ENCODE results near the gene HJURP.

HJURP gene

DNA sequence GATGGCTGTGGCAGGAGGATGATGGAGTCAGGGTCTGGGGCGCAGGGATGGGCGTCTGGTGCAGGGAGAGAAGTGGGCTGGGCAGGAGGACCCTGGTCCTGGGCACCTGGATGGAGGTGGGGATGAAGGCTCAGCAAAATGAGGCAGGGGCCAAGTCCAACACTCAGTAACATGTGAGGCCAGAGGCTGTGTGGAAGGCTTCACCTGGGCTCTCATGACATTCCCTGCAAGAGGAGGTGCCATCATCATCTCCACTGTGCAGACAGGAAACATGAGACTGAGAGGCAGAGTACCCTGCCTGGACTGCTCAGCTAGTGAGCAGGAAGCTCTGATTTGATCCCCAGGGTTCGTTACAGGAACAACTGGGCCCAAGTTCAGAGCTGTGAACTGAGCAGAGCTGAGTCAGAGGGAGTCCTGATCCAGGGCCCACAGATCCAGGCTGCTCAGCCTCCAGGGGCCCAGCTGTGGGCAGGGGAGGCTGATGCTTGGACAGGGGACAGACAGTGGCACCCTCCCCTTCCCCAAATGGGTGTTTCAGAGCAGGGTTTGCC lies 36.9 kb downstream of the HJURP start:
- no peaks in the 10 kb centered on the region for H3K9me3 Mint-ChIP-seq
- no peaks in the 10 kb centered on the region for H3K36me3 Mint-ChIP-seq (ENCODE audit: low read depth)
- no peak overlapping the region for H3K27ac Mint-ChIP-seq
- H3K4me1 Mint-ChIP-seq (ENCODE audit: low read depth) = no peaks in the 10 kb centered on the region
- peaks cover 4% of the 10 kb centered on the region for H3K27me3 Mint-ChIP-seq
- no peak overlapping the region for H3K4me3 Mint-ChIP-seq

DNA sequence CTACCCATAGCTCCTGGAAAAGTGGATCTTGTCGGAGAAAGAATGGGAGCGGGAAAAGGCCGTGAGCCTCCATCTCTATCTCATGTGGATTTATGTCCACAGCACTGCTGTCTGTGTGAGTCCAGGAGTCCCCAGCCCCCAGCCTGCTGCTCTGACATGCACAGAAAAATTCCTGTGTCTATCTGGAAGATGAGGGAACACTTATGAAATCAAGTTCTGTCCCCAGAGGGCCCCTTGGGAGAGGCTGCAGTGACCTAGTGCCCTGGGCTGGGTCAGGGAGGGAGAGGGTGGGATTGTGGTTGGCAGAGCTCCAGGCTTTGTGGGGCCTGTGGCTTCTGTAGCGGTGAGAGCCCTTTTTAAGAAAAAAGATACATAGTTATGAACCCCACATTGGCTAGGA lies 37.6 kb downstream of the HJURP start:
- no peaks in the 10 kb centered on the region for H3K4me1 Mint-ChIP-seq (ENCODE audit: low read depth)
- H3K36me3 Mint-ChIP-seq (ENCODE audit: low read depth) = no peaks in the 10 kb centered on the region
- no peak overlapping the region for H3K27ac Mint-ChIP-seq
- H3K4me3 Mint-ChIP-seq = no peak overlapping the region
- H3K27me3 Mint-ChIP-seq = peaks cover 4% of the 10 kb centered on the region
- no peaks in the 10 kb centered on the region for H3K9me3 Mint-ChIP-seq

DNA sequence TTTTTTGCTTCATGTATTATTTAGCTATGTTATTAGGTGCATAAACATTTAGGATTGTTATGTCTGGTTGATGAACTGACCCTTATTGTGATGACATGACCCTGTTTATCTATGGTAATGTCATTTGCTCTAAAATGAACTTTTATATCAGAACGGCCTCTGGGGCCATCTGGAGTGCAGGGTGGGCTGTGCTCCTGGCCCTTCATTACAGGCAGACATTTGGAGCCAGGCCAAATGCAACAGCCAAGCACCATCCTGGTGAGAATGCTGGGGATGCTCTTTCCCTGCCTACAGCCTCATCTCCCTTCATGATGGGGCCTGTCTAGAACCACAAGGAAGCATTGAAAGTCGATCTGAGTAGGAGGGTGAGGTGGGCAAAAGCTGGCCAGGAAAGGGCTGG lies 38.0 kb downstream of the HJURP start:
- Mint-ChIP-seq H3K9me3 (no peaks in the 10 kb centered on the region), H3K4me3 (no peak overlapping the region), H3K4me1 (ENCODE audit: low read depth) (no peaks in the 10 kb centered on the region), H3K27ac (no peak overlapping the region), H3K36me3 (ENCODE audit: low read depth) (no peaks in the 10 kb centered on the region), H3K27me3 (peaks cover 4% of the 10 kb centered on the region)

DNA sequence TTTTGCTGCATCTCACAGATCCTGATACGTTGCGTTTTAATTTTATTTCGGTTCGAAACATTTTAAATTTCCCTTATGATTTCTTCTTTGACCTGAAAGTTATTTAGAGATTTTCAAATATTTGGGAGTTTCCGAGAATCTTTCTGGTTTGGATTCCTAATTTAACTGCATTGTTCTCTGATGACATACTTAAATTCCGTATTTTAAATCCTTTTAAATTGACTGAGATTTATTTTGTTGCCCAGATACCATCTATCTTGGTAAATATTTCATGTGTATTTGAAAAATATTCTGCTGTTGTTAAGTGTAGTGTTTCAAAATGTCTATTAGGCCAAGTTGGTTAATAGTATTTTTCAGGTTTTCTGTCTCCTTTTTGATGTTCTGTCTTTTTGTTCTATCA lies 38.5 kb downstream of the HJURP start:
- Mint-ChIP-seq H3K4me1 (ENCODE audit: low read depth) (no peaks in the 10 kb centered on the region), H3K27me3 (peaks cover 6% of the 10 kb centered on the region), H3K4me3 (no peak overlapping the region), H3K36me3 (ENCODE audit: low read depth) (no peaks in the 10 kb centered on the region), H3K27ac (no peak overlapping the region), H3K9me3 (no peaks in the 10 kb centered on the region)

DNA sequence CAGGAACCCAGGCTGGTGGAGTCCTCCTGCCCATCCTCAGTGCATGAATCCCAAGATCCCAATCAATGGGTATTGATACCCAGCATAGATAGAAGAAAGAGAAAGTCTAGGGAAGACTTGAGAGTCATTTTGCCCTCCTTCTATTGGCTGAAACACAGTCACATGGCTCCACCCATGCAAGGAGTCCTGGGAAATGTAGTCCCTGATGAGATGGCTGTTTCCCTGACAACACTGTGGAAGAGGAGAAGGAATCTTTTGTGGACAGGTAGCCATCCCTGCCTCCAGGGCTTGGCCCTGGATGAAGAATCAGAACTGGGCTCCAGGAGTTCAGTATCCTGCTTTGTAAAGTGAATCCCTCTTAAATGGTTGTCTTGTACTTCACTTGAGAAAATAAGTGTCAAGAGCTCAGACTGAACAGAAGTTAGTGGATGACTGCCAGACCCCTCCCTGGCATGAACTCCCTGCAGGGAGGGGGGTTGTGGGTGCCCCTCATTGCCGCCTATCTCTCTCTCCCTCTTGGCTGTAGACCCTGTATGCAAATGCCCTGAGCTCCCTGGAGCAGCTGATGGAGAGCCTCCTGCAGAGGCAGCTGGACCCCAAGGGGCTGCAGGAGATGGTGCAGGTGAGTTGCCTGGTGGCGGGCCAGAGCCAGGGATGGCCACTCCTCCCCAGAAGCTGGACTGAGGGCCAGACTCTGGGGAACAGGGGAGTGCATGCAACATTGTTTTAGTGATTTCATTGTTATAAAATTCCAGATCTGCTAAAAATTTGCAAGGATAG lies 40.1 kb downstream of the HJURP start:
- peaks cover 14% of the 10 kb centered on the region for H3K27me3 Mint-ChIP-seq
- H3K9me3 Mint-ChIP-seq = no peaks in the 10 kb centered on the region
- no peak overlapping the region for H3K27ac Mint-ChIP-seq
- H3K4me3 Mint-ChIP-seq = no peak overlapping the region
- no peaks in the 10 kb centered on the region for H3K4me1 Mint-ChIP-seq (ENCODE audit: low read depth)
- no peaks in the 10 kb centered on the region for H3K36me3 Mint-ChIP-seq (ENCODE audit: low read depth)

DNA sequence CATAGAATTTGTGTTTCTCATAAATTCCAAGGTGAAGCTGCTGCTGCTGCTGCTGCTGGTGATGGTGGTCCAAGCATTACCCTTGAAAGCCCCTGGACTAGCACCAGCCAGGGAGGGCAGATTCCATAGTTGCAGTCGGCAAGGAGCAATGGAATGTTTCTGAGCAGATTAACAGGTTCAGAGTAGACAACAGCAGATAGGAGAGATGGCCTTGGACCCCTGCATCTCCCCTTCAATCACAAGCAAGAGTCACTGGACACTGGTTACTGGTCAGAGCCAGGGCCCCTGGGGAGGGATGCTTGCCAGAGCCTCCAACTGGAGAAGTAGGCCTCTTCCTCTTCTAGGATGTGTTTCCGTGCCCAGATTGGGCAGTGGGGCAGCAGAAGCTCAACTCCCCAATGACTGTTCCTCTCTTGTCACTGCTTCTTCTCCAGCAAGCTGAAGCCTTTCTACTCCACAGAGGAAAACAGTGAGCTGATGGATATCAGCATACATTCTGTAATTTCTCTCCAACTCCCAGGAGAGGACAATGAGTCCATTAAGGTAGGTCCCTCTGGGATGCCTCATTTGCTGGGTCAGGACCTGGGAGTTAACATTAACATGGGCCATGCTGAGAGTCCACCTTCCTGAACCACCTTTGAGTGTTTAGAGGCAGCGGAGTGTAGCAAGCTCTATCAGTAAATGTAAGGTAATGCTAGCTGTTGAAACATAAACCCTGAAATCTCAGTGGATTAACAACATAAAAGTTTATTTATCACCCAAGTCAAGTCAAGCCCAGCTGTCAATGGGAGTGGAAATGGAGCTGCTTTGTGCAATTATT lies 40.9 kb downstream of the HJURP start:
- Mint-ChIP-seq H3K4me3 (no peak overlapping the region), H3K27ac (no peak overlapping the region)

DNA sequence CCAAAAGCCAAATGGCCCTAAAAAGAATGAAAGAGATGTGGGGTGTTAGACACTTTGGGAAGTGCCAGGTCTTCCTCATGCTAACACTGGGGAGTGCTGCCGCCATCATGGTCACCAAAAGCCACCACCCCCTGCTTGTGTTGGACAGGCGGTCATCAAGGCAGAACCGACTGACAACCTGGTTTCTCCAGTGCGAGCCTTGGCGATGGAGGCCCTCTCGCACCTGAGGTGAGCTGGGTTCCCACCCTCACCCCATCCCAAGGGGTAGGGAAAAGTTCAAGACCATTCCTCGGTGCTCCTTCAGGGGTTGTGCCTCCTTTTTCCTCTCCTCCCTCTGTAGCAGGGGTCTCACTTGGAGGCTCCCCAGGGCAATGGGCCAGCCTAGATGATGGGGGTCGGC lies 42.6 kb downstream of the HJURP start:
- Mint-ChIP-seq H3K27me3 (peaks cover 14% of the 10 kb centered on the region), H3K9me3 (no peaks in the 10 kb centered on the region), H3K4me3 (no peak overlapping the region), H3K36me3 (ENCODE audit: low read depth) (no peaks in the 10 kb centered on the region), H3K4me1 (ENCODE audit: low read depth) (no peaks in the 10 kb centered on the region), H3K27ac (no peak overlapping the region)

More for the DNA sequence above, 40.9 kb downstream of the HJURP start:
- Mint-ChIP-seq H3K36me3 (ENCODE audit: low read depth) (no peaks in the 10 kb centered on the region), H3K9me3 (no peaks in the 10 kb centered on the region), H3K4me1 (ENCODE audit: low read depth) (no peaks in the 10 kb centered on the region), H3K27me3 (peaks cover 14% of the 10 kb centered on the region)

DNA sequence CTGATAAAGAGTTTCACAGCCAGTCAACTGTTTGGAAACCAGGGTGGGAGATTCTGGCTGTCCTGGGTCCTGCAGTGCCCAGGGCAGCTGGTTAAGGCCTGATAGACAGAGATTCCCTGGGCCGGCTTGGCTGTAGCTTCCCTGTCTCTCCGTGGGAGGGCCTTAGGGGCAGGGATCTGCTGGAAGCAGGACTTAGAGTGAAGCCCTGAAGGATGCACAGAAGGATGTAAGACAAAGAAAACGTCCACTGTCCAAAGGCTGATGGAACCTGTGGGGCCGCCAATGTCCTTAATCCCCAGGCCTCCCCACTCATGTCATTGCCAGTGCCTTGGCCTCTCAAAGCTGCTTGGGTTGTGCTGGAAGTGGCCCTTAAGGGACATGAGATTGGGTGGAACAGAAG lies 43.2 kb downstream of the HJURP start:
- H3K27ac Mint-ChIP-seq = no peak overlapping the region
- H3K27me3 Mint-ChIP-seq = peaks cover 12% of the 10 kb centered on the region
- H3K36me3 Mint-ChIP-seq (ENCODE audit: low read depth) = no peaks in the 10 kb centered on the region
- H3K4me1 Mint-ChIP-seq (ENCODE audit: low read depth) = no peaks in the 10 kb centered on the region
- no peak overlapping the region for H3K4me3 Mint-ChIP-seq
- H3K9me3 Mint-ChIP-seq = no peaks in the 10 kb centered on the region

DNA sequence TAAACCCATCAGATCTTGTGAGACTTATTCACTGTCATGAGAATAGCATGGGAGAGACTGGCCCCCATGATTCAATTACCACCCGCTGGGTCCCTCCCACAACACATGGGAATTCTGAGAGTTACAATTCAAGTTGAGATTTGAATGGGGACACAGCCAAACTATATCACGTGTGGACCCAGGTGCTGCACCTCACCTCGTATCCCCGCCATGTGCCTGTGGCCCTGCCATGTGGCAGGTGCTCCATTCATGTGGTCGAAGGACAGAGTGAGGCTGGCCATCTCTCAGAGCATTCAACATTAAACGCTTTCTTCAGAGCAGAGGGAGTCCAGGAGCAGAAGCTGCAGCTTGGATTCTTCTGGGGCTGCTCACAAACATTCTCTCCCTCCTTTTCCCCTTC lies 44.0 kb downstream of the HJURP start:
- Mint-ChIP-seq H3K4me3 (no peak overlapping the region), H3K27ac (no peak overlapping the region), H3K9me3 (no peaks in the 10 kb centered on the region), H3K36me3 (ENCODE audit: low read depth) (no peaks in the 10 kb centered on the region), H3K4me1 (ENCODE audit: low read depth) (no peaks in the 10 kb centered on the region), H3K27me3 (peaks cover 9% of the 10 kb centered on the region)

DNA sequence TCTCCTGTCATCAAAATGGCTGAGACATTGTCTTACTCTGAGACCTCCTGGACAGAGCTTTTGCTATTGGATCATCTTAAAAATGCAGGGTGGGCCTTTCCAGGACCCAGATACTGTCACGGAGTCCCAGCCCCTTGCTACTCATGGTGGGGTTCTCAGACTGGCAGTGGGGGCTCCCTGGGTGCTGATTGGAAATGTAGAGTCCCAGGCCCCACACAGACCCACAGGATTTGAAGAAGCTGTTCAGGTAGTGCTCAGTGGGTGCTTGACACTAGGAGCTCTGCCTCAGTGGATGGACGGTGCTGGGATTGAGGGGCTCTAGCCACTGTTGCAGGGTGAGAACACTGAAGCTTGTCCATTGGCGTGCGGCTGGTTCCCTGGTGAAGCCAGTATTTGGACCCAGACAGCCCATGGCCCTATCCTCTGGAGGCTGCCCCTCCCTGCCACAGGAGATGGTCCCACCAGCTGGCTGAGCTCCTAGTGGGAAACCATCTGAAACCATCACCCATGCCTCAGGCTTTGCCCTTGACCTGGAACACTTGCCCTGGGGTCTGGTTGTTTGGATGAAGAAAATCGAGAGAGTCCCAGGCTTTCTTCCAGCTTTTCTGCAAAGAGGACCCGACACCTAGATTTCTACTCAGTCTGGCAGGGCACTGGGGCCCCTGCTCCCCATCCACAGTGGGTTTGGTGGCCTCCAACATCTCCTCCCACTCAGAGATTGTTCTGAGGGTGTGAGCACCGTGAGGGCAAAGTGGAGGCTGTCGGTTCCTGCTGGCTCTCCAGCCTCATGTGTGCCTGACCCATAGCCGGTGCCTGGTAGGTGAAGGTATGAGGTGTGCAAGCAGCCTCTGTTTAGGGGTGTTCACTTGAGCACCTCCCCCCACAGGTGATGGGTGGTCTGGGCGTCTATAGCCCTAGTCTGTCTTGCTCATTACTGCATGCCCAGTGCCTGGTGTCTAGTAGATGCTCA lies 46.1 kb downstream of the HJURP start:
- H3K4me3 Mint-ChIP-seq = no peak overlapping the region
- no peaks in the 10 kb centered on the region for H3K9me3 Mint-ChIP-seq
- H3K4me1 Mint-ChIP-seq (ENCODE audit: low read depth) = no peaks in the 10 kb centered on the region
- H3K36me3 Mint-ChIP-seq (ENCODE audit: low read depth) = no peaks in the 10 kb centered on the region
- H3K27ac Mint-ChIP-seq = no peak overlapping the region
- H3K27me3 Mint-ChIP-seq = peaks cover 13% of the 10 kb centered on the region

DNA sequence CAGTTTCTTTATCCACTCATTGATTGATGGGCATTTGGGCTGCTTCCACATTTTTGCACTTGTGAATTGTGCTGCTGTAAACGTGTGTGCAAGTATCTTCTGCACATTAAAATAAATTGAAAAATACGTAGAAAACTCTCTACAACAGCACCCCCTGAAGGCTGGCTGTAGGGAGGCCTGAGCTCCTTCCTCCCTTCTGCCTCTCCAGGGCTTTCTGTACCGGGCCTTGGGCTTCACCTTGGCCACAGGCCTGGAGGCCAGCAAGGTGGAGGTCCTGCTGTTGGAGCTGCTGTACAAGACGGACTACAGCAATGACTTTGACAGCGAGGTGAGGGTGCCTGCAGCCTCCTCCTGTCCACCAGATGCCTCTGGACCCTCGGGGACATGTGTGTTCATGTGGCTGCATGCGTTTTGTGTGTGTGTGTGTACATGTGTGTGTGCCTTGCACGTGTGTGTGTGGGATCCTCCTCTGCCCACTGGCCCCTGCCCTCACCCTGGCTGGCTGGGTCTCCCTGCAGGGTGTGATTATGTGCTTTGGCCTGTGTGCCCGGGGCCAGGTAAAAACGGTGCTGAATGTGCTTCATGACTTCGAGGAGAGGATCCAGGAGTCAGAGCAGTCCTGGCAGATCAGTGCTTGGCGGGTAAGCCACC lies 47.0 kb downstream of the HJURP start:
- Mint-ChIP-seq H3K27ac (no peak overlapping the region), H3K27me3 (peaks cover 13% of the 10 kb centered on the region), H3K4me1 (ENCODE audit: low read depth) (no peaks in the 10 kb centered on the region), H3K36me3 (ENCODE audit: low read depth) (no peaks in the 10 kb centered on the region), H3K9me3 (no peaks in the 10 kb centered on the region), H3K4me3 (no peak overlapping the region)

DNA sequence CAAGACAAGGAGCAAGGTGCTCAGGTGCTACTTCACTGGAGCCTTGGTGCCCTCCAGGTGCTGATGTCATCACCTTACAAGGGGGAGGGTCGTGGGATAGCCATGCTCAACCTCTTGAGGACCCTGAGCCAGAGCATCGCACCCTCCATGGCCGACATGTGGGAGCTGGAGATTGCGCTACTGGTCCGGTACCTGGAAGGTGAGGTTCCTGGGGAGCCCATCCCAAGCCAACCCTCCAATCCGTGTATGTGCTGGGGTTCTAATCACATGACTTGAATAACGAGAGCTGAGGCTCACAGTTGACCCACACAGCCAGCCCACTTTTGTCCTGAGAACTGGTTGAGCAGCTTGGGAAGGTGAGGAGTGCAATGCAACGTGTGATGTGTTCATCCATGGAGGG lies 50.3 kb downstream of the HJURP start:
- Mint-ChIP-seq H3K4me1 (ENCODE audit: low read depth) (no peaks in the 10 kb centered on the region), H3K36me3 (ENCODE audit: low read depth) (no peaks in the 10 kb centered on the region), H3K9me3 (peaks cover 5% of the 10 kb centered on the region), H3K27me3 (peaks cover 3% of the 10 kb centered on the region), H3K4me3 (no peak overlapping the region), H3K27ac (no peak overlapping the region)

DNA sequence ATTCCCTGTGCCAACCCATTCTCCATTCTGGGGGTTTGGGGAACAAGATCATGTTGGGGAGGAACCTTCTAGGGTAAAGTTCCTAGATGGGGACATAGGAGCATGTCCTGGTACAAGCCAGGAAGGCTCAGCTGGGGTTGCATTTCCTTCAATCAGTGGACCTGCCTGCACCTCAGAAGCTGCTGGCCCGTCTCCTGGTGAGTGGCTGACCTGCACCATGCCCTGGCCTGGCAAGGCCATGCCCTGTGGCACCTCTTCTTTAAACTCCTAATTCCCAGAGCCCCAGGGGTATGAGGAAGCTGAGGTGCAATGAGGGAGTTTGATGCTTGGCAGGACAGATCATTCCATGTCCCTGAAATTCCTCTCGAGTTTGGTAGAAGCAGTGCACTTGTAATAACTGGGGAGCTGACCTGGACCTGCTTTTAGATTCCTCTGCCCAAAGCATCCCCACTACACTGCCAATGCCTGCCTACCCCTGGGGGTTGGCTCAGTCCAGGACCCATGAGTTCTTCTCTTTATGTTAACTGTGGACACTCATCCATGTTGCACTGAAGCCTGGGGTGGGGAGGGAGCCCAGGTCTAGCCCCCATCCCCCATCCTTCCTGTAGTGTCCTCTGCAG lies 50.9 kb downstream of the HJURP start:
- no peaks in the 10 kb centered on the region for H3K36me3 Mint-ChIP-seq (ENCODE audit: low read depth)
- no peaks in the 10 kb centered on the region for H3K4me1 Mint-ChIP-seq (ENCODE audit: low read depth)
- peaks cover 5% of the 10 kb centered on the region for H3K9me3 Mint-ChIP-seq
- no peak overlapping the region for H3K4me3 Mint-ChIP-seq
- no peak overlapping the region for H3K27ac Mint-ChIP-seq
- peaks cover 3% of the 10 kb centered on the region for H3K27me3 Mint-ChIP-seq
